GM12872 (cell line): ENCODE results near the gene MBP.

ENCODE experiments used
- TF ChIP-seq, protein P1 (sequence below): IDR thresholded peaks from 3 replicates; pipeline ENCODE4 v1.5.1; 2011; ENCODE audit warnings: low read depth, mild to moderate bottlenecking, low read length, moderate library complexity; ENCODE audit not compliant: insufficient read depth

MBP gene

DNA sequence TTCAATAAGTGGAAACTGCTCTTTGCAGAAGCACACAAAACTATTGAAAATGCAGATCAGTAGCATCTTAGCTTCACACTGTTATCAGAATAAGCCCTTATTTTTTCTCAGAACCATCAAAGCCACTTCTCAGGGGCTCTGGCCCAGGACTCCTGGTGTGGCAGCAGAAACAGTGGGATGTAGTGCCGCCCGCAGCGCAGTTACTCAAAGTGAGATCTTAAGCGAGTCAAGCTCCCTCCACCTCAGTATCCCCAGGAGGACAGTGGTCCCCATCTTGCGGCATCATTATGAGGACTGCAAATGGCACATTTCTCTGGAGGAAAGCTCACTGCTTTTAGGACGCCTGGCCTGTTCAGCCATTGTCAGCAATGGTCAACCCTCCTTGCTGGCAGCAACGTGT, 60.0 kb downstream of the MBP start:
- TF ChIP-seq, protein P1, sequence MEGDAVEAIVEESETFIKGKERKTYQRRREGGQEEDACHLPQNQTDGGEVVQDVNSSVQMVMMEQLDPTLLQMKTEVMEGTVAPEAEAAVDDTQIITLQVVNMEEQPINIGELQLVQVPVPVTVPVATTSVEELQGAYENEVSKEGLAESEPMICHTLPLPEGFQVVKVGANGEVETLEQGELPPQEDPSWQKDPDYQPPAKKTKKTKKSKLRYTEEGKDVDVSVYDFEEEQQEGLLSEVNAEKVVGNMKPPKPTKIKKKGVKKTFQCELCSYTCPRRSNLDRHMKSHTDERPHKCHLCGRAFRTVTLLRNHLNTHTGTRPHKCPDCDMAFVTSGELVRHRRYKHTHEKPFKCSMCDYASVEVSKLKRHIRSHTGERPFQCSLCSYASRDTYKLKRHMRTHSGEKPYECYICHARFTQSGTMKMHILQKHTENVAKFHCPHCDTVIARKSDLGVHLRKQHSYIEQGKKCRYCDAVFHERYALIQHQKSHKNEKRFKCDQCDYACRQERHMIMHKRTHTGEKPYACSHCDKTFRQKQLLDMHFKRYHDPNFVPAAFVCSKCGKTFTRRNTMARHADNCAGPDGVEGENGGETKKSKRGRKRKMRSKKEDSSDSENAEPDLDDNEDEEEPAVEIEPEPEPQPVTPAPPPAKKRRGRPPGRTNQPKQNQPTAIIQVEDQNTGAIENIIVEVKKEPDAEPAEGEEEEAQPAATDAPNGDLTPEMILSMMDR = no peak

DNA sequence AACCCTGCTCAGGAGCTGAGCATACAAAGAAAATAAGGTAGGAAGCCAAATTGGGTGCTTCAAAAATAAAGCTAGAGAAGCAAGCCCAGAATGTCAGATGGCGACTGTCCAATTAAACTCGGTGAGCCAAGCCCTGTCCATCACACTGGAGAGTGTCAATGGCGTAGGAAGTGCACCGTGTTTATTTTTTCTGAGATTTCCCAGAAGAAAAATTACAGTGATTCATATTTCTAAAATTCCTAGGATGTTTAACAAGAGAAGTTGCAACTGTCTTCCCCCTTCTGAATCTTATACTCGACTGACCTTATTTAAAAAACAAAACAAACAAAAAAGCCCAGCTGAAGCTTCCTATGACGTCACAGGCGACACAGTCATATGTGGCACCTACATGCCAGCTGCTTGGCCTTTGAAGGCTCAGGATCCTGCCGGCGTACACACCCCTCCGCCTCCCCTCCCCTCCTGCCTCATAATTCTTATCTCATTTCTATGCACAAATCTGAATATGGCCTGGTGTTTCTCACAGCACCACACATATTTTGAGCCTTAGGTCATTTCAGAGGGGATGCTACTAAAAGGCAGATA, 60.8 kb downstream of the MBP start:
- TF ChIP-seq, protein P1 = no peak

- TF ChIP-seq, protein P1 = no peak
Observed at GRCh38 chr18:77071061-77071460, 61.5 kb downstream of the MBP start.

DNA sequence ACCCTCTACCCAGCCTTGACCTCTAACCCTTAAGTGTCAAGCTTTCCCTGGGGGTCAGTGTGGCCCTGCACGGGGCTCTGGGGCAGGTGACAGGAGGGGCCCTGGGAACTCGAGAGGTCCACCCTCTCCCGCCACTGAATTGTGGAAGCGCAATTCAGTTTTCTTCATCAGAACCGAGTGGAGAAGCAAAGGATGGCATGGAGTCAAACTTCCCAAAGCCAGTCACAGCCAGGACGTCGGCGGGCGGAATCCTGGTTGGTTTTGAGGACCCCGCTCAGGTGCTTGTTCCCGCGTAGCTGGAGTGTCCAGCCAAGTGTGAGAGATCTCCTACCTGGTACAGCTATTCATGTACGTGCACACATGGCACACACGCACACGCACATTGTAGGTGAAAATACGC, 62.0 kb downstream of the MBP start:
- TF ChIP-seq, protein P1 = no peak

- TF ChIP-seq, protein P1 = no peak
Observed at GRCh38 chr18:77069931-77070330, 62.7 kb downstream of the MBP start.

DNA sequence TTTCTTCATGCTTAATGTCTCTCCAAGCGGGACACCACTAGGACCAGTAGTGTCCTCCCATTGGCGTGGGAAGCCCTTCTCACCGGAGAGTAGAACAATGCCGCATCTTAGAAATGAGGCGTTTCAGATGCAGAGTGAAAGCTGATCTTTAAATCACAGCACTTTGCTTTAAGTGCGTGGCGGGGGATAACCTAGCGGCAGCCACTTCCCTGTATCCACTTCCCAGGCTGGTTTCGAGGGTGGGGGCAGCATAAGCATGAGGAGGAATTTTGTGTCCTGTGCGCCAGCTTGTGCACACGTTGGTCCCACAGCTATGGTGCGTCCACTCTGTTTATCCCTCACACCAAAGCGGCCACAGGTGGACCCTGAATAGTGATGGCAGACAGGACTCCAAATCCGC, 63.1 kb downstream of the MBP start:
- TF ChIP-seq, protein P1 = no peak

GRCh38 chr18:77068321-77069312, 64.0 kb downstream of the MBP start:
- TF ChIP-seq, protein P1 = no peak
